C1 segment of cervical spinal cord (tissue), 14 donors: ENCODE results near the gene CPAMD8.

Experiments
- DNase-seq, 14 donors: peaks; one replicate each; lab custom pipeline; 2025; lab: John Stamatoyannopoulos, UW

Gene CPAMD8

GRCh38 chr19:17026706-17027534 lies at the start of gene CPAMD8:
Gene CPAMD8, minus strand, starts transcription at chr19:17026810. Its CDS starts 168 bp downstream, at chr19:17026642.
- DNase-seq = no peak

GRCh38 chr19:17075864-17076542 lies 49.4 kb upstream of the CPAMD8 start:
- DNase-seq = peak in 7 of 14 donors; percentile 28 to 66 (median 52)

- DNase-seq = peak; percentile 77 to 100 (median 97)
Measured at GRCh38 chr19:17075035-17075863, 48.6 kb upstream of the CPAMD8 start, which contains the start of the genes HAUS8 and MYO9B. Gene HAUS8, minus strand, starts transcription at chr19:17075452. Its CDS starts 30 bp downstream, at chr19:17075422. Gene MYO9B, plus strand, starts transcription at chr19:17075777. Its CDS starts 25,941 bp downstream, at chr19:17101718.

GRCh38 chr19:17074634-17075034 lies 48.0 kb upstream of the CPAMD8 start:
- no peak for DNase-seq

- no peak for DNase-seq
Measured at GRCh38 chr19:17073869-17074633, 47.4 kb upstream of the CPAMD8 start.

- no peak for DNase-seq
Measured at GRCh38 chr19:17070912-17071311, 44.3 kb upstream of the CPAMD8 start.

- no peak for DNase-seq
Measured at GRCh38 chr19:17070421-17070820, 43.8 kb upstream of the CPAMD8 start.

- DNase-seq = no peak
Measured at GRCh38 chr19:17069193-17069592, 42.6 kb upstream of the CPAMD8 start.

- no peak for DNase-seq
Measured at GRCh38 chr19:17063428-17063827, 36.8 kb upstream of the CPAMD8 start.

GRCh38 chr19:17061691-17062090 lies 35.1 kb upstream of the CPAMD8 start:
- DNase-seq = no peak

GRCh38 chr19:17061205-17061604 lies 34.6 kb upstream of the CPAMD8 start:
- DNase-seq = no peak

- DNase-seq = no peak
Measured at GRCh38 chr19:17060802-17061201, 34.2 kb upstream of the CPAMD8 start.

GRCh38 chr19:17058236-17058635 lies 31.6 kb upstream of the CPAMD8 start:
- no peak for DNase-seq

- no peak for DNase-seq
Measured at GRCh38 chr19:17055636-17056035, 29.0 kb upstream of the CPAMD8 start.

- DNase-seq = no peak
Measured at GRCh38 chr19:17054746-17055145, 28.1 kb upstream of the CPAMD8 start.

GRCh38 chr19:17052439-17052838 lies 25.8 kb upstream of the CPAMD8 start:
- DNase-seq = peak in 3 of 14 donors; percentile 7 to 11 (median 9)

- DNase-seq = no peak
Measured at GRCh38 chr19:17049711-17050280, 23.2 kb upstream of the CPAMD8 start.

GRCh38 chr19:17048885-17049453 lies 22.4 kb upstream of the CPAMD8 start:
- peak in 3 of 14 donors; percentile 13 to 34 (median 33) for DNase-seq

- no peak for DNase-seq
Measured at GRCh38 chr19:17045907-17046502, 19.4 kb upstream of the CPAMD8 start.

- no peak for DNase-seq
Measured at GRCh38 chr19:17043744-17044143, 17.1 kb upstream of the CPAMD8 start.
